ENCODE data around the gene SPDYE4. TPM values are rescaled to one million over a fixed set of nuclear protein-coding genes. Genes with fewer than 3 reads are reported as not detected.
A peak's percentile ranks its signal among the peaks of the same experiment; 100 is the strongest.

The SPDYE4 gene
- total and polyA plus RNA-seq, 2 donors (not counting 1 experiment from before 2014, with no cell fraction given) = not detected

GRCh38 chr17:8792646-8793045 lies 34.3 kb upstream of the SPDYE4 start:
- no peaks in the 10 kb centered on the region for H3K36me3 ChIP-seq (ENCODE audit: control insufficient read depth, insufficient read depth, low read length)
- H3K27ac ChIP-seq (ENCODE audit: insufficient read depth, low read length) = no peak overlapping the region
- DNase-seq (ENCODE audit: low read depth in 2 of 2) = no peak
- H2AFZ ChIP-seq (ENCODE audit: low read length) = no peak overlapping the region
- no peak overlapping the region for H3K4me3 ChIP-seq (replicated peaks in 1 of 4; ENCODE audit: control extremely low read depth in 1 of 4, insufficient read depth in 1 of 4, low read depth in 3 of 4, low read length in 4 of 4)
- TF ChIP-seq EZH2 (IDR thresholded peaks at IDR 0.05; ENCODE audit: low read length, missing control alignments) = no peak
- TF ChIP-seq, protein P1, sequence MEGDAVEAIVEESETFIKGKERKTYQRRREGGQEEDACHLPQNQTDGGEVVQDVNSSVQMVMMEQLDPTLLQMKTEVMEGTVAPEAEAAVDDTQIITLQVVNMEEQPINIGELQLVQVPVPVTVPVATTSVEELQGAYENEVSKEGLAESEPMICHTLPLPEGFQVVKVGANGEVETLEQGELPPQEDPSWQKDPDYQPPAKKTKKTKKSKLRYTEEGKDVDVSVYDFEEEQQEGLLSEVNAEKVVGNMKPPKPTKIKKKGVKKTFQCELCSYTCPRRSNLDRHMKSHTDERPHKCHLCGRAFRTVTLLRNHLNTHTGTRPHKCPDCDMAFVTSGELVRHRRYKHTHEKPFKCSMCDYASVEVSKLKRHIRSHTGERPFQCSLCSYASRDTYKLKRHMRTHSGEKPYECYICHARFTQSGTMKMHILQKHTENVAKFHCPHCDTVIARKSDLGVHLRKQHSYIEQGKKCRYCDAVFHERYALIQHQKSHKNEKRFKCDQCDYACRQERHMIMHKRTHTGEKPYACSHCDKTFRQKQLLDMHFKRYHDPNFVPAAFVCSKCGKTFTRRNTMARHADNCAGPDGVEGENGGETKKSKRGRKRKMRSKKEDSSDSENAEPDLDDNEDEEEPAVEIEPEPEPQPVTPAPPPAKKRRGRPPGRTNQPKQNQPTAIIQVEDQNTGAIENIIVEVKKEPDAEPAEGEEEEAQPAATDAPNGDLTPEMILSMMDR (conservative IDR thresholded peaks at IDR 0.05 in 1 of 2, IDR thresholded peaks at IDR 0.05 in 1 of 2; ENCODE audit: low read depth in 1 of 2, low read length in 2 of 2) = no peak
- H3K9ac ChIP-seq (ENCODE audit: insufficient read depth, low read length) = no peak overlapping the region
- H3K4me1 ChIP-seq (ENCODE audit: control insufficient read depth, extremely low read depth, insufficient read depth, low read length) = no peaks in the 10 kb centered on the region
- no peaks in the 10 kb centered on the region for H3K79me2 ChIP-seq (ENCODE audit: control insufficient read depth, insufficient read depth, low read length)
- no peak overlapping the region for H3K4me2 ChIP-seq (ENCODE audit: extremely low read depth, insufficient read depth, low read length)
- no peaks in the 10 kb centered on the region for H3K27me3 ChIP-seq (ENCODE audit: control insufficient read depth, insufficient read depth, low read length)
- H4K20me1 ChIP-seq (ENCODE audit: control insufficient read depth, extremely low read depth, insufficient read depth, low read length) = no peaks in the 10 kb centered on the region
- no peaks in the 10 kb centered on the region for H3K9me3 ChIP-seq (ENCODE audit: control insufficient read depth, insufficient read depth, low read depth, low read length)

DNA sequence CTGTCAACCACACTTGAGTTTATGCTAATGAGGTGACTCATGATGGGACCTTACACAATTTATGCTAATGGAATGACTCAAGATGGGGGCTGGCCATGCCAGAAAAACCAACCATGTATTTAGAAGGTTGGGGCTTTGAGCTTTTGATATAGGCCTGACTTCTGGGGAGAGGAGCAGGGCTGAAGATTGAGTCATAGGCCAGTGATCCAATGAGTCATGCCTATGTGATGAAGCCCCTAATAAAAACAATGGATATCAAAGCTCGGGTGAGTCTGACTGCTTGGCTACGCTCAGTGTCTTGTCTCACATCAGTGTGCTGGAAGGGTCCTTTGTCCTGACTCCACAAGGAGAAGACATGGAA lies 33.5 kb upstream of the SPDYE4 start:
- H3K4me1 ChIP-seq (ENCODE audit: control insufficient read depth, extremely low read depth, insufficient read depth, low read length) = no peaks in the 10 kb centered on the region
- no peaks in the 10 kb centered on the region for H3K36me3 ChIP-seq (ENCODE audit: control insufficient read depth, insufficient read depth, low read length)
- no peak overlapping the region for H3K4me2 ChIP-seq (ENCODE audit: extremely low read depth, insufficient read depth, low read length)
- DNase-seq (ENCODE audit: low read depth in 2 of 2) = peak; percentile 49 to 86
- no peak overlapping the region for H3K9ac ChIP-seq (ENCODE audit: insufficient read depth, low read length)
- no peaks in the 10 kb centered on the region for H3K9me3 ChIP-seq (ENCODE audit: control insufficient read depth, insufficient read depth, low read depth, low read length)
- H3K27ac ChIP-seq (ENCODE audit: insufficient read depth, low read length) = no peak overlapping the region
- TF ChIP-seq, protein P1 (conservative IDR thresholded peaks at IDR 0.05 in 1 of 2, IDR thresholded peaks at IDR 0.05 in 1 of 2; ENCODE audit: low read depth in 1 of 2, low read length in 2 of 2) = no peak
- no peak for TF ChIP-seq EZH2 (IDR thresholded peaks at IDR 0.05; ENCODE audit: low read length, missing control alignments)
- H4K20me1 ChIP-seq (ENCODE audit: control insufficient read depth, extremely low read depth, insufficient read depth, low read length) = no peaks in the 10 kb centered on the region
- no peak overlapping the region for H3K4me3 ChIP-seq (replicated peaks in 1 of 4; ENCODE audit: control extremely low read depth in 1 of 4, insufficient read depth in 1 of 4, low read depth in 3 of 4, low read length in 4 of 4)
- H3K79me2 ChIP-seq (ENCODE audit: control insufficient read depth, insufficient read depth, low read length) = no peaks in the 10 kb centered on the region
- no peaks in the 10 kb centered on the region for H3K27me3 ChIP-seq (ENCODE audit: control insufficient read depth, insufficient read depth, low read length)
- no peak overlapping the region for H2AFZ ChIP-seq (ENCODE audit: low read length)

DNA sequence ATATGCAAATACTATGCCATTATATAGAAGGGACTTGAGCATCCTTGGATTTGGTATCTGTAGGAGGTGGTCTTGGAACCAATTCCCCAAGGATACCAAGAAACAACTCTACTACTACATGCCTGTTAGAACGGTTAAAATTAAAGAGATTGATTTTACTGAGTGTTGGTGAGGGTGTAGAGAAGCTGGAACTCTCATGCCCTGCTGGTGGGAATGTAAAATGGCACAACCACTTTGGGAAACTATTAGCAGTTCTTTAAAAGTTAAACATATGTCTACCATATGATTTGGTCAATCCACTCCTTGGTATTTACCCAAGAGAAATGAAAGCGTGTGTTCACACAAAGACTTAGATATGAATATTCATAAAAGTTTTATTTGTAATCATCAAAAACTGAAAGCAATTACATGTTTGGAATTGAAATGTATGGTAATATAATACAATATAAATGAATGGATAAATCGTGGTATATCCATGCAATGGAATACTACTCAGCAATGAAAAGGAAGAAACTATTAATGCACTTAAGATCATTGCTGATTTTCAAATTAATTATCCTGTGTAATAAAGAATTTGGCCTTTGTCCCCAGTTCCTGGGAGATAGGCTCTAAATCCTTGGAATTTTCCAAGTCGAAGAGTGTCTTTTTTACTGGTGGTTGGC lies 33.0 kb upstream of the SPDYE4 start:
- TF ChIP-seq, protein P1 (conservative IDR thresholded peaks at IDR 0.05 in 1 of 2, IDR thresholded peaks at IDR 0.05 in 1 of 2; ENCODE audit: low read depth in 1 of 2, low read length in 2 of 2) = peak in 1 of 2 donors; percentile 11
- TF ChIP-seq EZH2 (IDR thresholded peaks at IDR 0.05; ENCODE audit: low read length, missing control alignments) = no peak
- H3K79me2 ChIP-seq (ENCODE audit: control insufficient read depth, insufficient read depth, low read length) = no peaks in the 10 kb centered on the region
- H3K9me3 ChIP-seq (ENCODE audit: control insufficient read depth, insufficient read depth, low read depth, low read length) = no peaks in the 10 kb centered on the region
- no peak for DNase-seq (ENCODE audit: low read depth in 2 of 2)
- no peak overlapping the region for H3K4me3 ChIP-seq (replicated peaks in 1 of 4; ENCODE audit: control extremely low read depth in 1 of 4, insufficient read depth in 1 of 4, low read depth in 3 of 4, low read length in 4 of 4)
- no peak overlapping the region for H3K9ac ChIP-seq (ENCODE audit: insufficient read depth, low read length)
- H3K36me3 ChIP-seq (ENCODE audit: control insufficient read depth, insufficient read depth, low read length) = no peaks in the 10 kb centered on the region
- no peaks in the 10 kb centered on the region for H3K4me1 ChIP-seq (ENCODE audit: control insufficient read depth, extremely low read depth, insufficient read depth, low read length)
- H4K20me1 ChIP-seq (ENCODE audit: control insufficient read depth, extremely low read depth, insufficient read depth, low read length) = no peaks in the 10 kb centered on the region
- H2AFZ ChIP-seq (ENCODE audit: low read length) = no peak overlapping the region
- no peak overlapping the region for H3K4me2 ChIP-seq (ENCODE audit: extremely low read depth, insufficient read depth, low read length)
- H3K27me3 ChIP-seq (ENCODE audit: control insufficient read depth, insufficient read depth, low read length) = no peaks in the 10 kb centered on the region
- no peak overlapping the region for H3K27ac ChIP-seq (ENCODE audit: insufficient read depth, low read length)
